Measurements from ENCODE around the gene ALG3. TPM values are rescaled to one million over a fixed set of nuclear protein-coding genes. Genes with fewer than 3 reads are reported as not detected.

Gene ALG3
- total RNA-seq, 1 donor from 2014 or later, result 34.1 TPM

DNA sequence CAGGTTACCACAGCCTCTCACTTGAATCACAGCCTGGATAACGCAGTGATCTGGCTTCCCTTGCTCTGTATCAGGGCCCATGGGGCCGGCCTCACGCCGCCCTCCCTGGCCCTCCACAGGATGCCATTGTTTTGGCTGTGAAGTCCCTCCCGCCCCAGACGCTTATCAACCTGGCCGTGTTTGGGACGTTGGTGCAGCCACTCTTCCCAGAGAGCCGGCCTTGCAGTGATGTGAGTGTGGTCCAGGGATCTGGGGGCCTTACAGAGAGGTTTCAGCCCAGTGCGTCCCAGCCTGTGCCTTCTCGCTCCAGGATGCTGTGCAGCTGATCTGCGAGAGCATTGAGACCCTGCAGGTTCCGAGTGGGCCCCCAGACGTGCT, 12.7 kb downstream of the ALG3 start:
- DNase-seq (ENCODE audit: low spot score), result no peak

- no peak for DNase-seq (ENCODE audit: low spot score)
Measured at GRCh38 chr3:184235381-184236032, 13.3 kb downstream of the ALG3 start.

DNA sequence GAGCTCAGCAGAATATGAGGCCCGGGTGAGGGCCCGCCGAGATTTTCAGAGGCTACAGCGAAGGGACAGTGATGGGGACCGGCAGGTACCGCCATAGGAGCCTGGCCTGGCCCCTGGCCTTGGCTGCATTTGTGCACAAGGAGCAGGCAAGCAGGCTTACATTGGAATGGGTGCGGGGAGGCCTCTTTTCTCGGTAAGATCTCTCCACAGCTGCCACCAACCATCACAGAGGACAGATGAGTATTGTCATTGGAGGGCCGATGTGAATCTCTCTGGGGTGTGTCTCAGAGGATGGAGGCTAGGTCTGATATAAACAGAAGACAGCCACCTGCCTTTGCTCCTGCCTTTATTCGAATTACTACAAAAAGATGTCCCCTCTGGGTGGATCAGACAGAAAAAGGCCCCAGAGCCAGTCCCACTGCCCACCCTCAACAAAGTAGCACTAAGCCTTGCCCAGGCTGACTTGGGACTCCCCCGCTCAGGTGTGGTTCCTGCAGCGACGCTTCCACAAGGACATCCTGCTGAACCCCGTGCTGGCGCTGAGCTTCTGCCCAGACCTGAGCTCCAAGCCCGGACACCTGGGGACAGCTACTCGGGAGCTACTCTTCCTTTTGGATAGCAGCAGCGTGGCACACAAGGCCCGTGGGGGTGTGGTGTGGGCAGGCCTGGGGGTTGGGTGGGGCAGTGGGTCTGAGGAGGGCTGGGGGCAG, 13.9 kb downstream of the ALG3 start:
- no peak for DNase-seq (ENCODE audit: low spot score)

DNA sequence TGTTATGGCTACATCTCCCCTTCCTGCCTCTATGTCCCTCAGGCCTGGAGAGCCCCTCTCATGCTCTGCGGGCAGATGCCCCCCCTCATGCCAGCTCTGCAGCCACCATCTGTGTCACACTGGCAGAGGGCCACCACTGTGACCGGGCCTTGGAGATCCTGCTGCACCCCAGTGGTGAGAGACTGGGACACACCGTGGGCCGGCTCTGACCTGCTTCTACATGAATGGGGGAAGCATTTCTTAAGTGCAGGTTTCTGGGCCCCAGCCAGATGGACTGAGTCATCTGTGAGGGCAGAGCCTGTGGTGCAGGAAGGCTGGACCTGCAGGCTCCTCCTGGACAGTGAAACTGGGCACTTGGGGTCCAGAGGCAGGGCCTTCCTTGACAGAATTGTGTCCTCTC, 14.5 kb downstream of the ALG3 start:
- DNase-seq (ENCODE audit: low spot score), result no peak

DNA sequence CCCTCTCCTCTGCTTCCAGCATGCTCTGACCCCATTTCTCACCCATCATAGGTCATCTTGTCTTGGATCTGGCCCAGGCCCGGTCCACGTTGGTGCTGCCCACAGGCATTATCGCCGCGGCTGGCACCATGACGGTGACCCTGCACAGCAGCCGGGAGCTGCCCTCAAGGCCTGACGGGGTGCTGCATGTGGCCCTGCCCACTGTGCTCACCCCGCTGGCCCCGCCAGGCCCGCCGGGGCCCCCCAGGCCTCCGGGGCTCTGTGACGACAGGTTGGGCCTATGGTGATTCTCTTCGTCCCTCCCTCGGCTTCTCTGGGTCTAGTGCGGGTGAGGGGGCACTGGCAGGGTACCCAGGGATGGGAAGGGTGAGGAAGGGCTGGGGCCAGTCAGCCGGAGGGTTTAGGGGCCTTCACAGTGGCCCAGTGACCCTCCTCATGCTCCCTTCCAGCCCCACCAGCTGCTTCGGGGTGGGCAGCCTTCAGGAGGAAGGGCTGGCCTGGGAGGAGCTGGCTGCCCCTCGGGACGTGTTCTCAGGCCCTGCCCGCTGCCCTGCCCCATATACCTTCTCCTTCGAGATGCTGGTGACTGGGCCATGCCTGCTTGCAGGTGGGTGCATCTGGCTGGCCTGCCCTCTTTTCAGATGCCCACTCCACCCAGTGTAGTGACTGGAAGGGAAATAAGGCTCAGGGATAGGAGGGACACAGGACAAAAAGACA, 15.5 kb downstream of the ALG3 start:
- no peak for DNase-seq (ENCODE audit: low spot score)

DNA sequence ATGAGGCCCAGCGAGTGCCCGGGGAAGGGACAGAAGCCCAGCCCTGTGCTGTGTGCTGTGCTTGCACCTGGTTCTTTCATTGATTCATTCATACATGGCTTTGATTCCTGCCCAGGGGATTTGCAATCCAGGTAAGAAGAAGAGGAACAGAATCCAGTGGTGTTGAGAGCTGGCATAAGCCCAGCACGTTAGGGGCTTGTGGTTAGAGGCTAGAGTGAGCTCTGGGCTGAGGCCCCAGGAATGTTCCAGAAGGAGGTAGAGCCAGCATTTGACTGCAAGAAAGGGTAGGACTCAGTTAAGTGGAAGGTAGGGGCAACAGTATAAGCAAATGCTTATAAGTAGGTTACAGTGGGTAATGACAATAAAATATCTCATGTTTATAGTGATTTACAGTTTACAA, 17.1 kb downstream of the ALG3 start:
- DNase-seq (ENCODE audit: low spot score), result no peak

- DNase-seq (ENCODE audit: low spot score), result no peak
Measured at GRCh38 chr3:184230603-184231528, 17.9 kb downstream of the ALG3 start.

GRCh38 chr3:184230081-184230602, 18.6 kb downstream of the ALG3 start:
- DNase-seq (ENCODE audit: low spot score), result no peak

DNA sequence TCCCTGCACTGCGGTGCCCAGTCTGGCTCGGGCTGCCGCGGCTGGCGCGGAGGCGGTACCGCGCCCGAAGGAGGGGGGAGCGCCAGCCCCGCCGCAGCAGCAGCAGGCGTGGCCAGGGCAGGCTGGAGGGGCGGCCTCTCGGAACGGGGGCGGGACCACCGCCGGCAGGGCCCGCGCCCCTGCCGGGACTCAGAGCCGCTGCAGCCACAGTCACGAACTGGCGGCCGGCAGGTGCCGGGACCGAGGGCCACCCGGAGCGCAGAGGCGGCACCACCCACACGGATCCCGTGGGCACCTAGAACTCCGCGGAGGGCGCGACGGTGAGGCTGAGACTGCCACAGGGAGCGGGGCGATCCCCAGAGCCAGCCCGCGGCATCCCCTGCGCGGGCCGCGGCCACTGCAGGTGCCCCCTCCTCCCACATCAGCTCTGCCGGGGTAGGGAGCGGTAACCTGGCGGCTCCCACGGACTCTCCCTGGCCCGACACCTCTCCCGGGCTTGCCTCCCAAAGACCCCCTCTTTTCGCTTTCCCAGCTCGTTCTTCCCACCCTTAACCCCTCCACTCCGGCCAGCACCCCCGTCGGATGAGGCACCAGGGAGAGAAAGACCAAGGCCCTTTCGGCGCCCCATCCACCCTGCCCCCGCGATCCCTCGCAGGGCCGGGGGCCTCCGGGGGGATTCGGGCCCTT, 19.2 kb downstream of the ALG3 start, which contains the start of gene VWA5B2:
VWA5B2 (plus strand) TSS at position 192 of the 687 bp plus-strand sequence. CDS start 944 bp downstream, outside the sequence.
- no peak for DNase-seq (ENCODE audit: low spot score)

- DNase-seq (ENCODE audit: low spot score), result no peak
Measured at GRCh38 chr3:184228376-184229137, 20.2 kb downstream of the ALG3 start.

DNA sequence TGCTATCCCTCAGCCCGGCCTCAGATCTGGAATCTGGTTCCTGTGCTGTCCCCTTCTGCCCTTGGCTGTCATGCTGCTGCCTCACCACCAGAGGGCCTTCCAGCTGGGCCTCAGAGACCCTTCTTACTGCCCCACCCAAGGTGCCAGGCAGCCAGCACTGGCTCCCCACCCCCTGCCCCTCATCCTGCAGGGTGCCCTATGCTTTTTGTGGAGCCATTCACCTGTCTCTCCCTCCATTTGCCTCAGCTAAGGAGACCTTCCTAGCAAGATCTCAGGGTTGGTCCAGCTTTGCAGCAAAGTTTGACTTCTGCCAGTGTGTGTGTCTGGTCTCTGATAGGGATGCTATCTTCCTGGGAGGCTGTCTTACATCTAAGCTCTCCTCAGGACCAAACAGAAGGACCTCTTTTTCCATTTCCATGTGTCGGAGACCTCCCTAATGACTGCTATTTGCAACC, 21.3 kb downstream of the ALG3 start:
- no peak for DNase-seq (ENCODE audit: low spot score)

DNA sequence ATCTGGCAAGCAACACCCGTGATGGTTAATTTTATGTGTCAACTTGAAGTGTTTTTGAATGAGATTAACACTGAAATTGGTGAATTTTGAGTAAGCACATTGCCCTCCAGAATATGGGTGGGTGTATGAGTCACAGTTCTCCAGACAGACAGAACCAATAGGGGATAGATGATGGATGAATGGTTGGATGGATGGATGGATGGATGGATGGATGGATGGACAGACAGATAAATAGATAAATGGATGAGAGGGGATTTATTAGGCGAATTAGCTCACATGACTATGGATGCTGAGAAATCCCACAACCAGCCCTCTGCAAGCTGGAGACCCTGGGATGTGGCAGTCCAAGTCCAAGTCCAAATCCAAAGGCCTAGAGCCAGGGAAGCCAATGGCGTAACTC, 24.8 kb downstream of the ALG3 start:
- DNase-seq (ENCODE audit: low spot score), result no peak

DNA sequence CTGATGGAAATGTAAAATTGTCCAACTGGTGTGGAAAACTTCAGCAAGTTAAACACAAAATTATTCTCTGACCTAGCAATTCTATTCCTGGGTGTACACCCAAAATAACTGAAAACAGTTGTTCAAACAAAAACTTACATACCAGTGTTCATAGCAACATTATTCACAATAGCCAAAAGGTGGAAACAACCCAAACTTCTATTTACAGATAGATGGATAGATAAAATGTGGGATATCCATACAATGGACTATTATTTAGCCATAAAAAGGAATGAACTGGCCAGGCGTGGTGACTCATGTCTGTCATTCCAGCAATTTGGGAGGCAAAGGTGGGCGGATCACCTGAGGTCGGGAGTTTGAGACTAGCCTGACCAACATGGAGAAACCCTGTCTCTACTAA, 26.2 kb downstream of the ALG3 start:
- DNase-seq (ENCODE audit: low spot score), result no peak

DNA sequence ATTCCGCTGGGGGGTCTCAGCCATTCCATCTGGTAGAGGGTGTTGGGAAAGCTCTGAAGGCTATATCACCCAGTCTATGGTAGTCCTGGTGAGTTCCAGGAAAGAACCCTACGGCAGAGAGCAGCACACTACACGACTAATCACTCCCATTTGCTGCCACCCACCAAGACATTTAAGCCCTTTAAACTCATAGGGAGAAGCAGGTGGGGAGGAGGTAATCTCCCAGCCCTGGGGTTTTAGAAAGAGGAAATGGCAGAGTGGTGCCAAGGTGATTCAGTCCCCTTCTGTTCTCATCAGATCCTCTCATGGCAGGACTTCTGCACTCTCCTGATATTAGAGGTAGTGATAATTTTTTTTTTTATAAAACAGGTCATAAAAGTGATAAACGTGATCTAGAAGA, 29.9 kb downstream of the ALG3 start:
- no peak for DNase-seq (ENCODE audit: low spot score)

DNA sequence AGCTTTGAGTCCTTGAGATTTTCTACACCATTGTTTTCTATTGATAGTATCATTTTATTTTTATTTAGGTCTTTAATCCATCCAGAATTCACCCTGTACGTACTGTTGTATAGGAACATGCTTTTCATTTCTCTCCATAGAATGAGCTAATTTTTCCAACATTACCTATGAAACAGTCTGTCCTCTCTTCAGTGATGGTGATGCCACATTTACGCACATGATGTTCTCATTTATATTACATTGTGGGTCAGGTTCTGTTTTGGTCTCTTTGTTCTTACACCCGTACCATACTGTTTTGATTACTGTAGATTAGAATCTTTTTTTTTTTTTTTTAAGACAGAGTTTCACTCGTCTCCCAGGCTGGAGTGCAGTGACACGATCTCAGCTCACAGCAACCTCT, 37.0 kb downstream of the ALG3 start:
- no peak for DNase-seq (ENCODE audit: low spot score)

- no peak for DNase-seq (ENCODE audit: low spot score)
Measured at GRCh38 chr3:184211297-184211696, 37.5 kb downstream of the ALG3 start.

- DNase-seq (ENCODE audit: low spot score), result no peak
Measured at GRCh38 chr3:184209146-184209923, 39.4 kb downstream of the ALG3 start.

DNA sequence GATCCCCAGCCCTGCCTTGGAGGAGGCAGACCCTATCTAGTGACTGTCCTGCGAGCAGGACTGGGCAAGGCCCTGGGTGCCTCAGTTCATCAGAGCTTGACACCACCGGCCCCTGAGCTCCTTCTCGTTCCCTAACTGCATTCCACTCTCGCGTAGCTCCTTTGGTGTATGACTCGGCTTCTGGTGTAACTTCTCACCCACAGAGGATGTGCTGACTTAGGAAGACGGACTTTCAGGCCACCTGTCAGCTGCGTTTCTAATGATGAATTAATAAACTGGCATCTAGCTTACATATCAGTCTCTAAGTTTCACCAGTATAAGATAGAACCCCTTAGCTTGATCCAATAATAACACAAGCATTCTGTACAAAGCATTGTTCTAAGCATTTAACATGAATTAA, 45.2 kb downstream of the ALG3 start:
- no peak for DNase-seq (ENCODE audit: low spot score)

- DNase-seq (ENCODE audit: low spot score), result no peak
Measured at GRCh38 chr3:184200825-184201224, 47.9 kb downstream of the ALG3 start.
